GM19372 (cell line): ENCODE results near the gene ZNF610.
"Not testable (repeated sequence)": the region's sequence is repeated elsewhere in the genome, so short reads cannot be mapped to it uniquely, and the experiment has no call there.

Experiments
- ATAC-seq: cut with Tn5 transposase; IDR thresholded peaks from one replicate; pipeline ENCODE4 v1.9.1; 2021; ENCODE audit warnings: mild to moderate bottlenecking, low read depth, moderate library complexity; ENCODE audit not compliant: unreplicated experiment

ZNF610 gene

GRCh38 chr19:52336117-52336790 is at the start of gene ZNF610:
Gene ZNF610, plus strand, starts transcription at chr19:52336243. Its CDS starts 12,930 bp downstream, at chr19:52349173.
- ATAC-seq, result no peak

GRCh38 chr19:52286256-52286655 is 49.8 kb upstream of the ZNF610 start:
- ATAC-seq, result no peak

GRCh38 chr19:52291781-52292180 is 44.3 kb upstream of the ZNF610 start:
- no peak for ATAC-seq

GRCh38 chr19:52292946-52293345 is 43.1 kb upstream of the ZNF610 start:
- not testable (repeated sequence) for ATAC-seq

GRCh38 chr19:52296400-52296772 is 39.7 kb upstream of the ZNF610 start:
- peak; percentile 14 for ATAC-seq

- peak; percentile 45 for ATAC-seq
These were observed 39.1 kb upstream of the ZNF610 start, which contains the start of gene ZNF480 for GRCh38 chr19:52296773-52297600. Gene ZNF480, plus strand, starts transcription at chr19:52297169. Its CDS starts 3,244 bp downstream, at chr19:52300413.

GRCh38 chr19:52297601-52298364 is 38.3 kb upstream of the ZNF610 start:
- ATAC-seq, result no peak

GRCh38 chr19:52307275-52307674 is 28.8 kb upstream of the ZNF610 start:
- ATAC-seq, result no peak

- ATAC-seq, result no peak
These were observed 13.6 kb upstream of the ZNF610 start for GRCh38 chr19:52322429-52322828.

GRCh38 chr19:52331757-52332156 is 4.3 kb upstream of the ZNF610 start:
- no peak for ATAC-seq

- ATAC-seq, result no peak
These were observed 301 bp upstream of the ZNF610 start for GRCh38 chr19:52335768-52336116.

GRCh38 chr19:52336791-52337381 is 843 bp downstream of the ZNF610 start:
- ATAC-seq, result no peak

GRCh38 chr19:52339022-52339421 is 3.0 kb downstream of the ZNF610 start:
- ATAC-seq, result not testable (repeated sequence)

- no peak for ATAC-seq
These were observed 7.5 kb downstream of the ZNF610 start for GRCh38 chr19:52343548-52343947.

- no peak for ATAC-seq
These were observed 9.1 kb downstream of the ZNF610 start for GRCh38 chr19:52345162-52345561.

- no peak for ATAC-seq
These were observed 15.5 kb downstream of the ZNF610 start for GRCh38 chr19:52351512-52351911.

GRCh38 chr19:52366414-52366824 is 30.4 kb downstream of the ZNF610 start:
- no peak for ATAC-seq

GRCh38 chr19:52369559-52370340 is 33.7 kb downstream of the ZNF610 start, which contains the start of gene ZNF880:
Gene ZNF880, plus strand, starts transcription at chr19:52369923. Its CDS starts 43 bp downstream, at chr19:52369966.
- ATAC-seq, result no peak

GRCh38 chr19:52370341-52370710 is 34.3 kb downstream of the ZNF610 start:
- no peak for ATAC-seq

- ATAC-seq, result no peak
These were observed 55.1 kb downstream of the ZNF610 start for GRCh38 chr19:52391135-52391534.
